IMR-90 (cell line): ENCODE measurements around the gene IPO7. TPM values are rescaled to one million over a fixed set of nuclear protein-coding genes. Genes with fewer than 3 reads are reported as not detected.

Experiments
- ATAC-seq: fragments of 200-7000 bp; cut with Tn5 transposase; 2 replicates; pipeline ENCODE4 v1.9.1; 2020; ENCODE audit warnings: low read depth, mild to moderate bottlenecking, moderate library complexity
- BruUV-seq: library from RNA; stranded (reverse); fragments of 400-500 nt; replicated peaks from 2 replicates; lab custom pipeline; 2021; lab: Mats Ljungman, UMichigan
- CTCF ChIA-PET: fragments of 300-600 bp; formaldehyde crosslinking; extraction: SDS; loops from one replicate; lab custom pipeline; 2021; ENCODE audit warnings: antibody characterized with exemption; lab: Yijun Ruan, JAX
- POLR2A ChIA-PET: fragments of 300-600 bp; sonication (Branson Sonifier 250); formaldehyde crosslinking; loops from one replicate; lab custom pipeline; 2022; ENCODE audit warnings: antibody characterized with exemption; ENCODE audit not compliant: unreplicated experiment; lab: Charles Lee
- DNase-seq: peaks from one replicate; pipeline ENCODE4 v3.0.0; 2013
- H2AFZ ChIP-seq: replicated peaks from 2 replicates; pipeline ENCODE3; 2013; ENCODE audit warnings: low read length, mild to moderate bottlenecking; ENCODE audit not compliant: poor library complexity
- H2AK5ac ChIP-seq: 2 replicates; pipeline ENCODE4 v1.6.1; 2013; ENCODE audit warnings: low read depth, low read length, inconsistent platforms
- H2AK9ac ChIP-seq: replicated peaks from 2 replicates; pipeline ENCODE3; 2013; ENCODE audit warnings: mild to moderate bottlenecking, low read depth, low read length, moderate library complexity; ENCODE audit not compliant: poor library complexity
- H2BK120ac ChIP-seq: 2 replicates; pipeline ENCODE4 v1.6.1; 2013; ENCODE audit warnings: low read depth, low read length, inconsistent platforms
- H2BK15ac ChIP-seq: 3 replicates; pipeline ENCODE4 v1.6.1; 2013; ENCODE audit warnings: low read depth, low read length, inconsistent platforms
- H2BK20ac ChIP-seq: 2 replicates; pipeline ENCODE4 v1.6.1; 2013; ENCODE audit warnings: low read depth, mild to moderate bottlenecking, inconsistent platforms, low read length, moderate library complexity
- H2BK5ac ChIP-seq: 2 replicates; pipeline ENCODE4 v1.6.1; 2013; ENCODE audit warnings: mild to moderate bottlenecking, low read depth, low read length, inconsistent platforms; ENCODE audit not compliant: poor library complexity, severe bottlenecking
- H3K14ac ChIP-seq: replicated peaks from 2 replicates; pipeline ENCODE4 v1.6.1; 2013; ENCODE audit warnings: low read depth, low read length, inconsistent platforms
- H3K18ac ChIP-seq: 2 replicates; pipeline ENCODE4 v1.6.1; 2013; ENCODE audit warnings: low read depth, low read length, control low read depth
- H3K23ac ChIP-seq: 2 replicates; pipeline ENCODE4 v1.6.1; 2013; ENCODE audit warnings: low read depth, low read length, inconsistent platforms
- H3K27ac ChIP-seq: 2 replicates; pipeline ENCODE4 v1.5.1; 2013; ENCODE audit warnings: mild to moderate bottlenecking, control low read depth, low read length; ENCODE audit not compliant: insufficient read depth
- H3K27me3 ChIP-seq: 2 replicates; pipeline ENCODE4 v1.6.1; 2013; ENCODE audit warnings: low read length; ENCODE audit not compliant: control insufficient read depth, insufficient read depth
- H3K36me3 ChIP-seq: 2 replicates; pipeline ENCODE4 v1.6.1; 2013; ENCODE audit warnings: low read length, mixed read lengths; ENCODE audit not compliant: control insufficient read depth, insufficient read depth
- H3K4ac ChIP-seq: 2 replicates; pipeline ENCODE4 v1.6.1; 2013; ENCODE audit warnings: low read depth, low read length, inconsistent platforms
- H3K4me1 ChIP-seq: 2 replicates; pipeline ENCODE4 v1.6.1; 2013; ENCODE audit warnings: low read length, mixed read lengths; ENCODE audit not compliant: control insufficient read depth, insufficient read depth
- H3K4me2 ChIP-seq: 2 replicates; pipeline ENCODE4 v1.6.1; 2013; ENCODE audit warnings: low read depth, mild to moderate bottlenecking, control low read depth, low read length, moderate library complexity
- H3K4me3 ChIP-seq: 2 replicates; pipeline ENCODE4 v1.5.1; 2013; ENCODE audit warnings: low read depth, mild to moderate bottlenecking, control low read depth, low read length, moderate library complexity; ENCODE audit not compliant: insufficient read depth
- H3K56ac ChIP-seq: 2 replicates; pipeline ENCODE4 v1.6.1; 2013; ENCODE audit warnings: low read length, inconsistent platforms; ENCODE audit not compliant: insufficient read depth; ENCODE audit errors: extremely low read depth
- H3K79me1 ChIP-seq, 2 experiments: 2 replicates each; pipeline ENCODE4 v1.6.1; 2013; ENCODE audit warnings: low read length in 2 of 2, inconsistent platforms in 1 of 2, low read depth in 1 of 2
- H3K9ac ChIP-seq: 2 replicates; pipeline ENCODE4 v1.6.1; 2013; ENCODE audit warnings: low read depth, low read length, control low read depth
- H3K9me1 ChIP-seq: 2 replicates; pipeline ENCODE4 v1.6.1; 2013; ENCODE audit warnings: low read length, inconsistent platforms; ENCODE audit not compliant: insufficient read depth
- H3K9me3 ChIP-seq: 2 replicates; pipeline ENCODE4 v1.6.1; 2013; ENCODE audit warnings: low read length; ENCODE audit not compliant: control insufficient read depth, insufficient read depth
- H4K20me1 ChIP-seq: 2 replicates; pipeline ENCODE4 v1.6.1; 2013; ENCODE audit warnings: low read length, inconsistent platforms; ENCODE audit not compliant: insufficient read depth
- H4K5ac ChIP-seq: 2 replicates; pipeline ENCODE4 v1.6.1; 2013; ENCODE audit warnings: mild to moderate bottlenecking, low read depth, low read length, control low read depth
- H4K8ac ChIP-seq, 2 experiments: 2 replicates each; pipeline ENCODE4 v1.6.1; 2013; ENCODE audit warnings: low read depth in 2 of 2, low read length in 2 of 2, control low read depth in 1 of 2, inconsistent platforms in 1 of 2
- H4K91ac ChIP-seq: 2 replicates; pipeline ENCODE4 v1.6.1; 2013; ENCODE audit warnings: low read depth, low read length, inconsistent platforms; ENCODE audit not compliant: insufficient read depth
- BHLHE40 ChIP-seq: fragments of 150-350 bp; IDR thresholded peaks from 2 replicates; pipeline ENCODE4 v1.6.1; 2016; ENCODE audit warnings: mild to moderate bottlenecking, low read depth, low read length
- CEBPB ChIP-seq: IDR thresholded peaks from 2 replicates; pipeline ENCODE4 v1.6.1; 2012; ENCODE audit warnings: low read depth, low read length, improper control_type of control experiment
- CHD1 ChIP-seq: IDR thresholded peaks from 2 replicates; pipeline ENCODE4 v1.6.1; 2012; ENCODE audit warnings: low read depth, low read length, improper control_type of control experiment
- FOS ChIP-seq: fragments of 150-350 bp; IDR thresholded peaks from 2 replicates; pipeline ENCODE4 v1.6.1; 2016; ENCODE audit warnings: low read depth, low read length
- MAFK ChIP-seq: IDR thresholded peaks from 2 replicates; pipeline ENCODE4 v1.6.1; 2012; ENCODE audit warnings: low read depth, low read length, improper control_type of control experiment
- MAZ ChIP-seq: IDR thresholded peaks from 2 replicates; pipeline ENCODE4 v1.6.1; 2012; ENCODE audit warnings: low read depth, mild to moderate bottlenecking, low read length, improper control_type of control experiment, moderate library complexity, borderline replicate concordance
- MXI1 ChIP-seq: IDR thresholded peaks from 2 replicates; pipeline ENCODE4 v1.6.1; 2012; ENCODE audit warnings: low read depth, mild to moderate bottlenecking, low read length, moderate library complexity, borderline replicate concordance
- NFE2L2 ChIP-seq: fragments of 150-350 bp; IDR thresholded peaks from 2 replicates; pipeline ENCODE4 v1.6.1; 2016; ENCODE audit warnings: low read depth, mild to moderate bottlenecking, low read length
- POLR2A ChIP-seq: IDR thresholded peaks from 2 replicates; pipeline ENCODE4 v1.6.1; 2012; ENCODE audit warnings: mild to moderate bottlenecking, low read depth, low read length
- RAD21 ChIP-seq: IDR thresholded peaks from 2 replicates; pipeline ENCODE4 v1.6.1; 2012; ENCODE audit warnings: low read length, improper control_type of control experiment
- RCOR1 ChIP-seq: IDR thresholded peaks from 2 replicates; pipeline ENCODE4 v1.6.1; 2012; ENCODE audit warnings: mild to moderate bottlenecking, low read length, improper control_type of control experiment; ENCODE audit not compliant: insufficient replicate concordance
- RFX5 ChIP-seq: IDR thresholded peaks from 2 replicates; pipeline ENCODE4 v1.8.0; 2012; ENCODE audit warnings: low read depth, mild to moderate bottlenecking, low read length, moderate library complexity
- SMC3 ChIP-seq: fragments of 150-350 bp; IDR thresholded peaks from 2 replicates; pipeline ENCODE4 v1.6.1; 2016; ENCODE audit warnings: low read depth, mild to moderate bottlenecking, antibody characterized with exemption, low read length, moderate library complexity
- WGBS, 2 experiments: methylation state at CpG; one replicate each; pipeline versions ENCODE4 v1.1.5 to v1.1.7; 2013; ENCODE audit warnings: missing lambda C conversion rate in 2 of 2; ENCODE audit not compliant: insufficient read length in 1 of 2; ENCODE audit errors: extremely low coverage in 2 of 2; 5-methylcytosine and 5-hydroxymethylcytosine counted together
- dilution Hi-C: fragments of 300-500 bp; cut with HindIII; formaldehyde crosslinking; loops from one replicate; pipeline ENCODE4 v1.14.3; 2018; ENCODE audit warnings: low sequenced_read_pairs; ENCODE audit not compliant: unreplicated experiment
- in situ Hi-C: fragments of 300-500 bp; cut with MboI; formaldehyde crosslinking; loops from 3 replicates; pipeline ENCODE4 v1.14.3; 2019; ENCODE audit warnings: low sequenced_read_pairs, inconsistent platforms, mixed read lengths
- intact Hi-C: fragments of 100-400 bp; cut with micrococcal nuclease; formaldehyde crosslinking; loops from 2 replicates; pipeline ENCODE4 v1.10.0; 2022
- polyA plus RNA-seq, 3 experiments: library from polyadenylated mRNA; depleted of rRNA; stranded (reverse); fragments of >200 nt; gene quantifications; 2 replicates each; pipeline ENCODE4 v1.2.3, GENCODE V29; 2012; ENCODE audit warnings: low replicate concordance in 1 of 3
- total RNA-seq: library from RNA; depleted of rRNA; stranded (reverse); fragments of >200 nt; gene quantifications from 2 replicates; pipeline ENCODE4 v1.2.3, GENCODE V29; 2012
- TF ChIP-seq, protein P1 (sequence below): conservative IDR thresholded peaks from 2 replicates; pipeline ENCODE4 v1.5.1; 2012; ENCODE audit warnings: mild to moderate bottlenecking, low read depth, low read length, improper control_type of control experiment
- TF ChIP-seq, protein P2 (sequence below): fragments of 150-350 bp; IDR thresholded peaks from 2 replicates; pipeline ENCODE4 v1.6.1; 2016; ENCODE audit warnings: low read depth, mild to moderate bottlenecking, low read length, moderate library complexity, borderline replicate concordance
- TF ChIP-seq, protein P3 (sequence below): fragments of 150-350 bp; IDR thresholded peaks from 2 replicates; pipeline ENCODE4 v1.6.1; 2017; ENCODE audit warnings: mild to moderate bottlenecking, antibody characterized with exemption, low read length, low read depth

IPO7 gene
- total and polyA plus RNA-seq, 2 of the 4 experiments (the other 2 are of a cell fraction): 40.6 to 110 TPM

DNA sequence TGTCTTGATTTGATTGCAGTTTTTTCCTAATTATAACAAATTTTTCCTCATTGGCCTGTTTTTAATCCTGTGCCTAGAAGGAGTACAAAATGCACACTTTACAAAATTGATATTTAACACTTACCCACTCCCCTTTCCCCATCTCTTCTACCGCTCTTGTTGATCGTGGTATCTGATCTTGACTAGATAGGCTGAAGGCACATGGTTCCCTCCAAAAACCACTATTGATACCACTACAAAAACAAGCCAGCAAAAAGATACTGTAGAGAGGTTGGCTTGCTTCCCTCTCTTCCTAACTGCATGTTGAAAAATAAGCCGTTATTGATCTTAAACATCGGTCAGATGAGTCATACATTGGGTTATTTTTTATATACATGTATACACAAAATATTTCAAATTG lies 61.8 kb downstream of the IPO7 start:
- no peak overlapping the region for H3K4ac ChIP-seq
- POLR2A ChIA-PET: no interaction called here
- H2BK5ac ChIP-seq: no peak overlapping the region
- H2BK120ac ChIP-seq: no peak overlapping the region
- no peak overlapping the region for H2BK15ac ChIP-seq
- no peaks in the 10 kb centered on the region for H3K9me1 ChIP-seq
- DNase-seq: no peak
- no peak overlapping the region for H3K23ac ChIP-seq
- no peak overlapping the region for H3K4me2 ChIP-seq
- peaks cover 3 to 10% of the 10 kb centered on the region in 2 experiments; a peak in 3 of 4 replicates for H3K79me1 ChIP-seq
- H2BK20ac ChIP-seq: no peak overlapping the region
- TF ChIP-seq NFE2L2 (no peak), SMC3 (no peak), RAD21 (no peak), FOS (no peak), RCOR1 (no peak), CEBPB (no peak), CHD1 (no peak), MXI1 (no peak), MAZ (no peak), POLR2A (no peak), MAFK (no peak), BHLHE40 (no peak), RFX5 (no peak)
- TF ChIP-seq, protein P1, sequence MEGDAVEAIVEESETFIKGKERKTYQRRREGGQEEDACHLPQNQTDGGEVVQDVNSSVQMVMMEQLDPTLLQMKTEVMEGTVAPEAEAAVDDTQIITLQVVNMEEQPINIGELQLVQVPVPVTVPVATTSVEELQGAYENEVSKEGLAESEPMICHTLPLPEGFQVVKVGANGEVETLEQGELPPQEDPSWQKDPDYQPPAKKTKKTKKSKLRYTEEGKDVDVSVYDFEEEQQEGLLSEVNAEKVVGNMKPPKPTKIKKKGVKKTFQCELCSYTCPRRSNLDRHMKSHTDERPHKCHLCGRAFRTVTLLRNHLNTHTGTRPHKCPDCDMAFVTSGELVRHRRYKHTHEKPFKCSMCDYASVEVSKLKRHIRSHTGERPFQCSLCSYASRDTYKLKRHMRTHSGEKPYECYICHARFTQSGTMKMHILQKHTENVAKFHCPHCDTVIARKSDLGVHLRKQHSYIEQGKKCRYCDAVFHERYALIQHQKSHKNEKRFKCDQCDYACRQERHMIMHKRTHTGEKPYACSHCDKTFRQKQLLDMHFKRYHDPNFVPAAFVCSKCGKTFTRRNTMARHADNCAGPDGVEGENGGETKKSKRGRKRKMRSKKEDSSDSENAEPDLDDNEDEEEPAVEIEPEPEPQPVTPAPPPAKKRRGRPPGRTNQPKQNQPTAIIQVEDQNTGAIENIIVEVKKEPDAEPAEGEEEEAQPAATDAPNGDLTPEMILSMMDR: no peak
- TF ChIP-seq, protein P2, sequence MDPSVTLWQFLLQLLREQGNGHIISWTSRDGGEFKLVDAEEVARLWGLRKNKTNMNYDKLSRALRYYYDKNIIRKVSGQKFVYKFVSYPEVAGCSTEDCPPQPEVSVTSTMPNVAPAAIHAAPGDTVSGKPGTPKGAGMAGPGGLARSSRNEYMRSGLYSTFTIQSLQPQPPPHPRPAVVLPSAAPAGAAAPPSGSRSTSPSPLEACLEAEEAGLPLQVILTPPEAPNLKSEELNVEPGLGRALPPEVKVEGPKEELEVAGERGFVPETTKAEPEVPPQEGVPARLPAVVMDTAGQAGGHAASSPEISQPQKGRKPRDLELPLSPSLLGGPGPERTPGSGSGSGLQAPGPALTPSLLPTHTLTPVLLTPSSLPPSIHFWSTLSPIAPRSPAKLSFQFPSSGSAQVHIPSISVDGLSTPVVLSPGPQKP: no peak
- TF ChIP-seq, protein P3, sequence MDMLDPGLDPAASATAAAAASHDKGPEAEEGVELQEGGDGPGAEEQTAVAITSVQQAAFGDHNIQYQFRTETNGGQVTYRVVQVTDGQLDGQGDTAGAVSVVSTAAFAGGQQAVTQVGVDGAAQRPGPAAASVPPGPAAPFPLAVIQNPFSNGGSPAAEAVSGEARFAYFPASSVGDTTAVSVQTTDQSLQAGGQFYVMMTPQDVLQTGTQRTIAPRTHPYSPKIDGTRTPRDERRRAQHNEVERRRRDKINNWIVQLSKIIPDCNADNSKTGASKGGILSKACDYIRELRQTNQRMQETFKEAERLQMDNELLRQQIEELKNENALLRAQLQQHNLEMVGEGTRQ: no peak
- H2AK5ac ChIP-seq: no peak overlapping the region
- H3K4me1 ChIP-seq: no peaks in the 10 kb centered on the region
- dilution Hi-C loops (no loop called here), in situ Hi-C loops (no loop called here), intact Hi-C loops (no loop called here)
- no peak overlapping the region for H3K27ac ChIP-seq
- no peak overlapping the region for H2AK9ac ChIP-seq
- no CpG with 5 or more reads among the region's 4 CpGs for WGBS, 2 experiments
- no peak overlapping the region for H2AFZ ChIP-seq
- H3K18ac ChIP-seq: no peak overlapping the region
- CTCF ChIA-PET: no interaction called here
- peaks cover 25% of the 10 kb centered on the region for H3K36me3 ChIP-seq
- H3K4me3 ChIP-seq: no peak overlapping the region
- H4K20me1 ChIP-seq: no peaks in the 10 kb centered on the region
- H3K27me3 ChIP-seq: no peaks in the 10 kb centered on the region
- no peak overlapping the region for H4K8ac ChIP-seq
- no peaks in the 10 kb centered on the region for H3K9me3 ChIP-seq
- no peak overlapping the region for H4K5ac ChIP-seq
- H3K14ac ChIP-seq: no peak overlapping the region
- ATAC-seq: no peak
- no peak overlapping the region for H3K9ac ChIP-seq
- no peak overlapping the region for H3K56ac ChIP-seq
- H4K91ac ChIP-seq: no peak overlapping the region
- TSS peak; percentile 84 for BruUV-seq
